MM.1S (cell line): ENCODE measurements around the gene LCAT.

Source experiments
- DNase-seq: peaks from one replicate; pipeline ENCODE4 v3.0.0-alpha.2; 2015
- H2AFZ ChIP-seq: fragments of 300-600 bp; sonication (generic); 2 replicates; pipeline ENCODE4 v1.6.0; 2016; ENCODE audit warnings: antibody characterized with exemption, low read length
- H3F3A ChIP-seq: fragments of 300-600 bp; sonication (generic); 2 replicates; pipeline ENCODE4 v1.6.1; 2016; ENCODE audit warnings: mild to moderate bottlenecking, antibody characterized with exemption, low read length, moderate library complexity, mixed read lengths; ENCODE audit not compliant: insufficient read depth
- H3K27ac ChIP-seq: fragments of 300-600 bp; sonication (generic); 2 replicates; pipeline ENCODE4 v1.5.1; 2016; ENCODE audit warnings: mild to moderate bottlenecking, low read length
- H3K27me3 ChIP-seq: fragments of 300-600 bp; sonication (generic); replicated peaks from 2 replicates; pipeline ENCODE4 v1.6.0; 2016; ENCODE audit warnings: low read length; ENCODE audit not compliant: insufficient read depth
- H3K36me3 ChIP-seq: fragments of 300-600 bp; sonication (generic); replicated peaks from 2 replicates; pipeline ENCODE4 v1.6.1; 2016; ENCODE audit warnings: mild to moderate bottlenecking, low read length, mixed read lengths; ENCODE audit not compliant: insufficient read depth
- H3K4me1 ChIP-seq: fragments of 300-600 bp; sonication (generic); 2 replicates; pipeline ENCODE4 v1.6.1; 2016; ENCODE audit warnings: low read length, mixed read lengths
- H3K4me2 ChIP-seq: fragments of 300-600 bp; sonication (generic); 2 replicates; pipeline ENCODE4 v1.6.0; 2016; ENCODE audit warnings: low read depth, low read length
- H3K4me3 ChIP-seq: fragments of 300-600 bp; sonication (generic); 2 replicates; pipeline ENCODE4 v1.5.1; 2016; ENCODE audit warnings: low read length, mixed read lengths
- H3K79me2 ChIP-seq: fragments of 300-600 bp; sonication (generic); 2 replicates; pipeline ENCODE4 v1.6.1; 2016; ENCODE audit warnings: mixed run types, low read length, mixed read lengths
- H3K9ac ChIP-seq: fragments of 300-600 bp; sonication (generic); 2 replicates; pipeline ENCODE4 v1.6.1; 2016; ENCODE audit warnings: low read length, mixed read lengths
- H3K9me2 ChIP-seq: fragments of 300-600 bp; sonication (generic); replicated peaks from 2 replicates; pipeline ENCODE4 v1.6.1; 2016; ENCODE audit warnings: mild to moderate bottlenecking, low read length, mixed read lengths; ENCODE audit not compliant: insufficient read depth
- H3K9me3 ChIP-seq: fragments of 300-600 bp; sonication (generic); replicated peaks from 2 replicates; pipeline ENCODE4 v1.6.1; 2016; ENCODE audit warnings: mild to moderate bottlenecking, low read length, mixed read lengths; ENCODE audit not compliant: insufficient read depth
- H4K20me1 ChIP-seq: fragments of 300-600 bp; sonication (generic); 2 replicates; pipeline ENCODE4 v1.6.1; 2016; ENCODE audit warnings: mild to moderate bottlenecking, low read length, moderate library complexity, mixed read lengths; ENCODE audit not compliant: insufficient read depth
- CTCF ChIP-seq: fragments of 300-600 bp; sonication (generic); IDR thresholded peaks from 2 replicates; pipeline ENCODE4 v1.5.1; 2016; ENCODE audit warnings: antibody characterized with exemption, low read length, mixed read lengths
- EZH2 ChIP-seq: fragments of 300-600 bp; sonication (generic); optimal IDR thresholded peaks from 2 replicates; pipeline ENCODE3; 2017; ENCODE audit warnings: low read depth, mild to moderate bottlenecking, antibody characterized with exemption, low read length, mixed read lengths
- EZH2phosphoT487 ChIP-seq: fragments of 300-600 bp; sonication (generic); IDR thresholded peaks from 2 replicates; pipeline ENCODE4 v1.6.1; 2018; ENCODE audit warnings: antibody characterized with exemption, low read length

Gene LCAT

GRCh38 chr16:67987460-67988160 is 43.7 kb upstream of the LCAT start:
- no peaks in the 10 kb centered on the region for H3K27me3 ChIP-seq
- peaks cover 7% of the 10 kb centered on the region for H3F3A ChIP-seq
- H3K4me1 ChIP-seq = peaks cover 10% of the 10 kb centered on the region; the same call in 1 of the 2 replicates
- no peak overlapping the region for H3K4me3 ChIP-seq
- no peak for TF ChIP-seq CTCF
- no peak for TF ChIP-seq EZH2
- TF ChIP-seq EZH2phosphoT487 = no peak
- H3K36me3 ChIP-seq = no peaks in the 10 kb centered on the region
- no peaks in the 10 kb centered on the region for H3K79me2 ChIP-seq
- H3K4me2 ChIP-seq = no peak overlapping the region
- no peak for DNase-seq
- no peaks in the 10 kb centered on the region for H3K9me3 ChIP-seq
- H4K20me1 ChIP-seq = no peaks in the 10 kb centered on the region
- no peak overlapping the region for H2AFZ ChIP-seq
- H3K9me2 ChIP-seq = no peaks in the 10 kb centered on the region
- H3K9ac ChIP-seq = no peak overlapping the region
- H3K27ac ChIP-seq = no peak overlapping the region

- Histone ChIP-seq H3K9me3 (no peaks in the 10 kb centered on the region), H3K4me2 (no peak overlapping the region), H3F3A (peaks cover 7% of the 10 kb centered on the region), H2AFZ (no peak overlapping the region), H3K4me3 (no peak overlapping the region), H3K27me3 (no peaks in the 10 kb centered on the region), H3K79me2 (no peaks in the 10 kb centered on the region), H3K27ac (no peak overlapping the region), H3K4me1 (peaks cover 10% of the 10 kb centered on the region; the same call in 1 of the 2 replicates), H3K9ac (no peak overlapping the region), H4K20me1 (no peaks in the 10 kb centered on the region), H3K9me2 (no peaks in the 10 kb centered on the region), H3K36me3 (no peaks in the 10 kb centered on the region)
- TF ChIP-seq EZH2 (no peak), EZH2phosphoT487 (no peak), CTCF (no peak)
- no peak for DNase-seq
Observed at GRCh38 chr16:67986949-67987348, 43.0 kb upstream of the LCAT start.

GRCh38 chr16:67982011-67982696 is 38.2 kb upstream of the LCAT start:
- no peaks in the 10 kb centered on the region for H3K79me2 ChIP-seq
- H3K9me2 ChIP-seq = no peaks in the 10 kb centered on the region
- DNase-seq = no peak
- H3K36me3 ChIP-seq = no peaks in the 10 kb centered on the region
- peaks cover 10% of the 10 kb centered on the region; the same call in 1 of the 2 replicates for H3K4me1 ChIP-seq
- no peaks in the 10 kb centered on the region for H3K9me3 ChIP-seq
- H3K27me3 ChIP-seq = no peaks in the 10 kb centered on the region
- peaks cover 7% of the 10 kb centered on the region for H3F3A ChIP-seq
- no peak overlapping the region for H3K4me3 ChIP-seq
- H3K27ac ChIP-seq = no peak overlapping the region
- TF ChIP-seq EZH2 (no peak), EZH2phosphoT487 (no peak), CTCF (no peak)
- no peak overlapping the region for H2AFZ ChIP-seq
- no peaks in the 10 kb centered on the region for H4K20me1 ChIP-seq
- H3K9ac ChIP-seq = no peak overlapping the region
- no peak overlapping the region for H3K4me2 ChIP-seq
